DND-41 (cell line): ENCODE data around the gene HABP4.

Source experiments
- ATAC-seq: fragments of 200-7000 bp; cut with Tn5 transposase; 3 replicates; pipeline ENCODE4 v1.9.1; 2021; ENCODE audit warnings: low read depth; ENCODE audit not compliant: insufficient read depth
- DNase-seq: peaks from one replicate; pipeline ENCODE4 v3.0.0-alpha.2; 2020
- H2AFZ ChIP-seq: 2 replicates; pipeline ENCODE4 v1.6.0; 2012; ENCODE audit warnings: low read depth, low read length
- H3K27ac ChIP-seq: 2 replicates; pipeline ENCODE4 v1.5.1; 2012; ENCODE audit warnings: low read length, inconsistent platforms
- H3K27me3 ChIP-seq: fragments of 200-600 bp; sonication (generic); 2 replicates; pipeline ENCODE4 v1.6.0; 2012; ENCODE audit warnings: low read length, mild to moderate bottlenecking, inconsistent platforms; ENCODE audit not compliant: insufficient read depth, poor library complexity
- H3K36me3 ChIP-seq: 2 replicates; pipeline ENCODE4 v1.5.1; 2012; ENCODE audit warnings: low read length, inconsistent platforms; ENCODE audit not compliant: insufficient read depth
- H3K4me1 ChIP-seq: 2 replicates; pipeline ENCODE4 v1.5.1; 2012; ENCODE audit warnings: mild to moderate bottlenecking, low read length; ENCODE audit not compliant: insufficient read depth
- H3K4me2 ChIP-seq: 2 replicates; pipeline ENCODE4 v1.6.0; 2012; ENCODE audit warnings: mild to moderate bottlenecking, moderate library complexity, low read length, inconsistent platforms; ENCODE audit not compliant: insufficient read depth
- H3K4me3 ChIP-seq, 2 experiments: fragments of 200-600 bp in 1 of 2; shearing (Covaris generic) in 1 of 2; 2 replicates each; pipeline ENCODE4 v1.5.1; 2012 to 2016; ENCODE audit warnings: inconsistent platforms in 2 of 2, low read length in 2 of 2, mild to moderate bottlenecking in 2 of 2, low read depth in 1 of 2, moderate library complexity in 1 of 2
- H3K79me2 ChIP-seq: 2 replicates; pipeline ENCODE4 v1.6.0; 2012; ENCODE audit warnings: low read length, inconsistent platforms; ENCODE audit not compliant: insufficient read depth
- H3K9ac ChIP-seq: 2 replicates; pipeline ENCODE4 v1.6.0; 2012; ENCODE audit warnings: low read depth, mild to moderate bottlenecking, inconsistent platforms, low read length, moderate library complexity
- H3K9me3 ChIP-seq: 2 replicates; pipeline ENCODE4 v1.5.1; 2012; ENCODE audit warnings: low read length, moderate library complexity, mild to moderate bottlenecking, inconsistent platforms; ENCODE audit not compliant: insufficient read depth, severe bottlenecking
- H4K20me1 ChIP-seq: 2 replicates; pipeline ENCODE4 v1.6.0; 2012; ENCODE audit warnings: low read length; ENCODE audit not compliant: insufficient read depth
- CTCF ChIP-seq: IDR thresholded peaks from 2 replicates; pipeline ENCODE4 v1.5.1; 2012; ENCODE audit warnings: borderline replicate concordance, low read length, moderate library complexity, mild to moderate bottlenecking; ENCODE audit not compliant: poor library complexity, severe bottlenecking; ENCODE audit errors: extremely low read depth
- EZH2 ChIP-seq: IDR thresholded peaks from 3 replicates; pipeline ENCODE4 v1.6.1; 2012; ENCODE audit warnings: borderline replicate concordance, low read depth, mild to moderate bottlenecking, moderate library complexity, low read length, inconsistent platforms; ENCODE audit not compliant: severe bottlenecking

HABP4 gene

GRCh38 chr9:96423985-96424336 lies 26.0 kb upstream of the HABP4 start:
- no peak overlapping the region for H2AFZ ChIP-seq
- no peaks in the 10 kb centered on the region for H3K36me3 ChIP-seq
- TF ChIP-seq CTCF (no peak), EZH2 (no peak)
- no peak overlapping the region for H3K4me2 ChIP-seq
- DNase-seq = no peak
- no peaks in the 10 kb centered on the region for H3K9me3 ChIP-seq
- peaks cover 19% of the 10 kb centered on the region for H3K4me1 ChIP-seq
- no peak overlapping the region for H3K4me3 ChIP-seq
- ATAC-seq = no peak
- no peak overlapping the region for H3K27ac ChIP-seq
- H4K20me1 ChIP-seq = no peaks in the 10 kb centered on the region
- H3K27me3 ChIP-seq = no peaks in the 10 kb centered on the region
- no peaks in the 10 kb centered on the region for H3K79me2 ChIP-seq
- no peak overlapping the region for H3K9ac ChIP-seq

GRCh38 chr9:96425500-96426169 lies 24.3 kb upstream of the HABP4 start:
- Histone ChIP-seq H2AFZ (no peak overlapping the region), H3K4me2 (no peak overlapping the region), H3K4me3 (no peak overlapping the region), H3K4me1 (peaks cover 5% of the 10 kb centered on the region), H3K36me3 (no peaks in the 10 kb centered on the region), H3K27me3 (no peaks in the 10 kb centered on the region), H4K20me1 (no peaks in the 10 kb centered on the region), H3K27ac (no peak overlapping the region), H3K79me2 (no peaks in the 10 kb centered on the region), H3K9me3 (no peaks in the 10 kb centered on the region), H3K9ac (no peak overlapping the region)
- TF ChIP-seq EZH2 = no peak
- TF ChIP-seq CTCF = no peak
- no peak for ATAC-seq
- DNase-seq = no peak

GRCh38 chr9:96429732-96430131 lies 20.2 kb upstream of the HABP4 start:
- Histone ChIP-seq H4K20me1 (no peaks in the 10 kb centered on the region), H2AFZ (no peak overlapping the region), H3K4me1 (no peaks in the 10 kb centered on the region), H3K27me3 (no peaks in the 10 kb centered on the region), H3K36me3 (no peaks in the 10 kb centered on the region), H3K9ac (no peak overlapping the region), H3K4me3 (no peak overlapping the region), H3K27ac (no peak overlapping the region), H3K79me2 (no peaks in the 10 kb centered on the region), H3K9me3 (no peaks in the 10 kb centered on the region), H3K4me2 (no peak overlapping the region)
- TF ChIP-seq EZH2 (no peak), CTCF (no peak)
- DNase-seq (no peak), ATAC-seq (no peak)

DNA sequence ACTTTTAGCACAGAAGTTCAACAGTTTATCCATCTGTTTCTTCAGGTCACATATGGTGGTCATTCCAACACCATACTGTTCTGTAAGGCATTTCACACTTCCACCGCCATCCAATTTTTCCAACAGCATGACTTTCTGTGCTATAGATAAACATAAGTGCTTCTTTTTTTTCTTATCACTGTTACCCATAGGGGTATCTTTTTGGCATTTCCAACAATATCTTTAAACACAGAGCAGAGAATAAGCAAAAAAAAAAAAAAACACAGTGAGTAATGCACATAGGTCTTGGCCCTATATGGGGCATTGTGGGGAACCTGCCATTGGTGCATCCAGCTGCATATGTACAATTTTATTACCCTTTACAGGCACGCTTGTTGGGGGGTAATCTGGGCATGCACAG lies 19.6 kb upstream of the HABP4 start:
- Histone ChIP-seq H3K4me2 (no peak overlapping the region), H3K27me3 (no peaks in the 10 kb centered on the region), H2AFZ (no peak overlapping the region), H3K9me3 (no peaks in the 10 kb centered on the region), H3K79me2 (no peaks in the 10 kb centered on the region), H3K9ac (no peak overlapping the region), H3K36me3 (no peaks in the 10 kb centered on the region), H3K27ac (no peak overlapping the region), H3K4me1 (no peaks in the 10 kb centered on the region), H3K4me3 (no peak overlapping the region), H4K20me1 (no peaks in the 10 kb centered on the region)
- DNase-seq (no peak), ATAC-seq (no peak)
- TF ChIP-seq EZH2 (no peak), CTCF (no peak)
